NB4 (cell line): ENCODE measurements around the gene USP36.

Experiments
- CTCF ChIP-seq: IDR thresholded peaks from one replicate; pipeline ENCODE4 v1.5.1; 2012; ENCODE audit warnings: low read depth, low read length
- POLR2A ChIP-seq: IDR thresholded peaks from 2 replicates; pipeline ENCODE4 v1.6.1; 2011; ENCODE audit warnings: mild to moderate bottlenecking; ENCODE audit not compliant: insufficient read length; ENCODE audit errors: extremely low read depth

- TF ChIP-seq CTCF (no peak), POLR2A (no peak)
Observed at GRCh38 chr17:78862073-78863023, 21.7 kb upstream of the USP36 start.
